ENCODE data around the gene MAGI2.

GRCh38 chr7:78496096-78496630, 957.3 kb downstream of the MAGI2 start:
- TF ChIP-seq RAD21 (IDR thresholded peaks at IDR 0.05; ENCODE audit: low read depth) (no peak), SIN3A (IDR thresholded peaks at IDR 0.05; ENCODE audit: low read depth) (no peak), POLR2A (IDR thresholded peaks at IDR 0.05; ENCODE audit: borderline replicate concordance, extremely low read depth, insufficient read depth, insufficient read length) (no peak), EZH2phosphoT487 (IDR thresholded peaks at IDR 0.05; ENCODE audit: borderline replicate concordance) (no peak), CTCF (IDR thresholded peaks at IDR 0.05 in 2 of 3, conservative IDR thresholded peaks at IDR 0.05 in 1 of 3; ENCODE audit: borderline replicate concordance in 1 of 3, insufficient read depth in 1 of 3, low read depth in 2 of 3, low read length in 2 of 3) (no peak), POLR2AphosphoS5 (IDR thresholded peaks at IDR 0.05; ENCODE audit: low read depth, low read length) (no peak), SRF (IDR thresholded peaks at IDR 0.05; ENCODE audit: low read depth) (no peak), JUND (IDR thresholded peaks at IDR 0.05) (no peak)
